Astrocyte of the cerebellum (primary cell): ENCODE measurements around the gene RP2.

ENCODE experiments used
- DNase-seq: peaks from one replicate; pipeline ENCODE4 v3.0.0-alpha.2; 2011; ENCODE audit warnings: low read depth
- H3K4me3 ChIP-seq: 2 replicates; pipeline ENCODE4 v1.5.1; 2011; ENCODE audit warnings: mild to moderate bottlenecking, low read depth, low read length, moderate library complexity
- CTCF ChIP-seq: IDR thresholded peaks from 2 replicates; pipeline ENCODE4 v1.5.1; 2012; ENCODE audit warnings: low read length, low read depth, moderate library complexity, mild to moderate bottlenecking; ENCODE audit errors: missing control alignments
- in situ Hi-C: cut with HindIII; loops from 2 replicates; pipeline ENCODE4 v1.10.0; 2017; ENCODE audit warnings: low sequenced_read_pairs

RP2 gene

DNA sequence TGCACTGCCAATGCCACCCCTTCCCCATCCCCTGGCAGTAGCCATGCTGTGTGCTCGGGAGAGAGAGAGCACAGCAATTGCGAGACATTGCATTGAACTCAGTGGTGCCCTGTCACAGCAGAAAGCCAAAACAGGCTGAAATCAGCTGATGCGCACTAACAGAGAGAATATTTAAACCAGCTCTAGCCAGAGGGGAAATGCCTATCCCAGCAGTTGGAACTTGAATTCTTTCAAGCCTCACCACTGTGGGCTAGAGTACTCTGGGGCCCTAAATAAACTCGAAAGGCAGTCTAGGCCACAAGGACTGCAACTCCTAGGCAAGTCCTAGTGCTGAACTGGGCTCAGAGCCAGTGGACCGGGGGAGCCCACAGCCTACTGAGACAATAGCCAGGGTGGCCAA lies 17.7 kb upstream of the RP2 start:
- TF ChIP-seq CTCF, result no peak
- no peak overlapping the region for H3K4me3 ChIP-seq
- DNase-seq, result no peak
- in situ Hi-C loops, result no loop called here

DNA sequence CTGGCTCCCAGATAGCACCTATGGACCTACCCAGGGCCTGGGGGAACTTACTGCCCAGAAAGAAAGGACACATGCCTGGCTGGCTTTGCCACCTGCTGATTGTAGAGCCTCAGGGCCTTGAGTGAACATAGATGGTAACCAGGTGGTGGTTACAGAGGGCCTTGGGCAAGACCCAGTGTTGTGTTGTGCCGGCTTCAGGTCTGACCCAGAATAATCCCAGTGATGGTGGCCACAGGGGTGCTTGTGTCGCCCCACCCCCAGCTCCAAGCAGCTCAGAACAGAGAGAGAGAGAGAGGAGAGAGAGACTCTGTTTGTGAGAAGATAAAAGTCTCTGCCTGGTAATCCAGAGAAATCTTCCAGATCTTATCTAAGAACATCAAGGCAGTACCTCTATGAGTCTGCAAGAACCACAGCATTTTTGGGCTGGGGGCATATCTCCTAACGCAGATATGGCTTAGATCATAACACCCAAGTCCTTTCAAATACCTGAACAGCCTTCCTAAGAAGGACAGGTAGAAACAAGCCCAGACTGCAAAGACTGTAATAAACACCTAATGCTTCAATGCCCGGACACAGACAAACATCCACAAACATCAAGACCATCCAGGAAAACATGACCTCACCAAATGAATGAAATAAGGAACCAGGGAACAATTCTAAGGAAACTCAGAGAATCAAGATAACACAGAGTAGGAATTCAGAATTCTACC lies 16.3 kb upstream of the RP2 start:
- in situ Hi-C loops, result no loop called here
- no peak overlapping the region for H3K4me3 ChIP-seq
- no peak for TF ChIP-seq CTCF
- DNase-seq, result no peak

- TF ChIP-seq CTCF, result no peak
- H3K4me3 ChIP-seq, result no peak overlapping the region
- DNase-seq, result no peak
- in situ Hi-C loops, result no loop called here
Observed at GRCh38 chrX:46823481-46823880, 13.4 kb upstream of the RP2 start.

DNA sequence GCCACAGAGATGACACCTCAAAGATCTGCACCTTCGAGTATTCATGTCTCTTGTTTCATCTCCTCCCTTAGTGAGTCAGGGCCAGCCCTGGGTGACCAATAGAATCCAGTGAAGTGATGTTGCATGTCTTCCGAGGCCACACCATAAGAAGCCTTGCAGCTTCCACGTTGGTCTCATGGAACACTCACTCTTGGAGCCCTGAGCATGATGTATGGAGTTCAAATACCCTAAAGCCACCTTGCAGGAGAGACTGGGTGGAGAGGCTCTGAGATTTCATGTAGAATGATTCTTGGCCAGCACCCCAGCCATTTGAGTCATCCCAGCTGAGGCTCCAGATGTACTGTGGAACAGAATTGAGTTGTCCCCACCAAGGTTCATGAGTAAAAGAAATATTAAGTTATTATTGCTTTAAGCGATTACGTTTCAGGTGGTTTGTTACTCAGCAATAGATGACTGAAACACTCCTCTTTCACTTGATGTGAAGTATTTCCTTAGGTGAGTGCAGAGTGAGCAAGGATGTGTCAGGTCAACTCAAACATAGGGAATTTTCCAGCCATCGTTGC lies 5.0 kb upstream of the RP2 start:
- H3K4me3 ChIP-seq, result no peak overlapping the region
- in situ Hi-C loops, result no loop called here
- no peak for DNase-seq
- no peak for TF ChIP-seq CTCF

- in situ Hi-C loops, result no loop called here
- H3K4me3 ChIP-seq, result peak overlapping the region; percentile 78
- TF ChIP-seq CTCF, result no peak
- no peak for DNase-seq
Observed at GRCh38 chrX:46837558-46838485, 979 bp downstream of the RP2 start.

GRCh38 chrX:46838486-46838870 lies 1.6 kb downstream of the RP2 start:
- in situ Hi-C loops, result no loop called here
- DNase-seq, result no peak
- H3K4me3 ChIP-seq, result peak overlapping the region; percentile 78
- no peak for TF ChIP-seq CTCF
